Measurements from ENCODE around the gene VEPH1.

Gene VEPH1

DNA sequence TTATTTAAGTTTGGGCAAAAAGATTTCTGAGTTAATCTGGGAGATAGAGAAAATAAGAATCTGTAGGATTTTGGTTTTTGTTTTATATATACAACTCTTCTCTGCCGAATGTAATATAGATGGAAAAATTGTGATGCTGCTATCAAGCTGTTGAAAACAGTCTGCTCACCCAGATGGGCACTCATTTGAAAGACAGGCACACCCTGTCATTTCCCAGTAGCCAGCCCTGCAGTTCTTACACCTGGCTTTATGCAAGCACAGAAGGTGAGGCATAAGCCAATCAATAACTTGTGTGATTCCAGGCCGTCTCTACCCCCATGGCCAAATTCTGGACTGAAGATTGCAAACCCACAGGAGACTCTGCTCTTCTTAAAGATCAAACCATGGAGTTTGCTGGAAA is 93.7 kb downstream of the VEPH1 start:
- in situ Hi-C loops (cut with HindIII; ENCODE audit: low sequenced_read_pairs), result no loop called here
- no peak for DNase-seq (ENCODE audit: low read depth)
- H3K4me3 ChIP-seq (ENCODE audit: low read depth, low read length), result no peak overlapping the region
- TF ChIP-seq, protein P1, sequence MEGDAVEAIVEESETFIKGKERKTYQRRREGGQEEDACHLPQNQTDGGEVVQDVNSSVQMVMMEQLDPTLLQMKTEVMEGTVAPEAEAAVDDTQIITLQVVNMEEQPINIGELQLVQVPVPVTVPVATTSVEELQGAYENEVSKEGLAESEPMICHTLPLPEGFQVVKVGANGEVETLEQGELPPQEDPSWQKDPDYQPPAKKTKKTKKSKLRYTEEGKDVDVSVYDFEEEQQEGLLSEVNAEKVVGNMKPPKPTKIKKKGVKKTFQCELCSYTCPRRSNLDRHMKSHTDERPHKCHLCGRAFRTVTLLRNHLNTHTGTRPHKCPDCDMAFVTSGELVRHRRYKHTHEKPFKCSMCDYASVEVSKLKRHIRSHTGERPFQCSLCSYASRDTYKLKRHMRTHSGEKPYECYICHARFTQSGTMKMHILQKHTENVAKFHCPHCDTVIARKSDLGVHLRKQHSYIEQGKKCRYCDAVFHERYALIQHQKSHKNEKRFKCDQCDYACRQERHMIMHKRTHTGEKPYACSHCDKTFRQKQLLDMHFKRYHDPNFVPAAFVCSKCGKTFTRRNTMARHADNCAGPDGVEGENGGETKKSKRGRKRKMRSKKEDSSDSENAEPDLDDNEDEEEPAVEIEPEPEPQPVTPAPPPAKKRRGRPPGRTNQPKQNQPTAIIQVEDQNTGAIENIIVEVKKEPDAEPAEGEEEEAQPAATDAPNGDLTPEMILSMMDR (IDR thresholded peaks at IDR 0.05; ENCODE audit: low read depth, low read length, missing control alignments), result no peak

GRCh38 chr3:157408499-157409149 is 94.6 kb downstream of the VEPH1 start:
- in situ Hi-C loops (cut with HindIII; ENCODE audit: low sequenced_read_pairs), result no loop called here
- no peak for DNase-seq (ENCODE audit: low read depth)
- TF ChIP-seq, protein P1 (IDR thresholded peaks at IDR 0.05; ENCODE audit: low read depth, low read length, missing control alignments), result no peak
- H3K4me3 ChIP-seq (ENCODE audit: low read depth, low read length), result no peak overlapping the region

GRCh38 chr3:157407769-157408168 is 95.4 kb downstream of the VEPH1 start:
- no peak for DNase-seq (ENCODE audit: low read depth)
- H3K4me3 ChIP-seq (ENCODE audit: low read depth, low read length), result no peak overlapping the region
- TF ChIP-seq, protein P1 (IDR thresholded peaks at IDR 0.05; ENCODE audit: low read depth, low read length, missing control alignments), result no peak
- in situ Hi-C loops (cut with HindIII; ENCODE audit: low sequenced_read_pairs), result no loop called here

GRCh38 chr3:157406394-157406793 is 96.8 kb downstream of the VEPH1 start:
- no peak overlapping the region for H3K4me3 ChIP-seq (ENCODE audit: low read depth, low read length)
- in situ Hi-C loops (cut with HindIII; ENCODE audit: low sequenced_read_pairs), result no loop called here
- TF ChIP-seq, protein P1 (IDR thresholded peaks at IDR 0.05; ENCODE audit: low read depth, low read length, missing control alignments), result no peak
- no peak for DNase-seq (ENCODE audit: low read depth)

- in situ Hi-C loops (cut with HindIII; ENCODE audit: low sequenced_read_pairs), result no loop called here
- no peak overlapping the region for H3K4me3 ChIP-seq (ENCODE audit: low read depth, low read length)
- peak; percentile 76 for DNase-seq (ENCODE audit: low read depth)
- TF ChIP-seq, protein P1 (IDR thresholded peaks at IDR 0.05; ENCODE audit: low read depth, low read length, missing control alignments), result no peak
Observed at GRCh38 chr3:157405457-157405856, 97.8 kb downstream of the VEPH1 start.

DNA sequence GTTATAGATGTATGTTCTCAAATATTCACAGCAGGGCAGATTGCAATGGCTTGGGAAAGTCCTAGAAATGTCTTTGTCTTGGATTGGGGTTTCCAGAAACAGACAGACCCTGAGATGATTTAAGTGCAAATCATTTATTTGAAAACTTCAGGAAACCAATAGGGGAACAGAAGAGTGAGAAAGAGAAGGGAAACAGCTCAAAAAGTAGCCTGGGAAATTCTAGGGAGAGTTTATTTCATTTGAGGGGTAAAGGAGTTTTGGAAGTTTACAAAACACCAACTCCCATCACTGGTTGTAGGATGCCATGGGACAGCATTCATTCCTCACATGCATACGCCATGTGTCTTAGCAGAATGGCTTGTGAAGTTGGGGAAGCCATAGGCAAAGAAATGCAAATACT is 98.8 kb downstream of the VEPH1 start:
- in situ Hi-C loops (cut with HindIII; ENCODE audit: low sequenced_read_pairs), result no loop called here
- no peak overlapping the region for H3K4me3 ChIP-seq (ENCODE audit: low read depth, low read length)
- no peak for DNase-seq (ENCODE audit: low read depth)
- TF ChIP-seq, protein P1 (IDR thresholded peaks at IDR 0.05; ENCODE audit: low read depth, low read length, missing control alignments), result no peak
